GM12878 (cell line): ENCODE measurements around the gene RCVRN. TPM values are rescaled to one million over a fixed set of nuclear protein-coding genes. Genes with fewer than 3 reads are reported as not detected.

Experiments used
- ATAC-seq: fragments of 200-7000 bp; cut with Tn5 transposase; 3 replicates; pipeline ENCODE4 v1.9.1; 2020; ENCODE audit warnings: mild to moderate bottlenecking, moderate library complexity
- BruUV-seq: library from RNA; stranded (reverse); fragments of 400-500 nt; replicated peaks from 2 replicates; lab custom pipeline; 2021; lab: Mats Ljungman, UMichigan
- CTCF ChIA-PET: fragments of 300-600 bp; sonication (Branson Sonifier 250); formaldehyde crosslinking; extraction: SDS; loops from one replicate; lab custom pipeline; 2021; ENCODE audit warnings: inconsistent platforms; lab: Yijun Ruan, JAX
- POLR2A ChIA-PET: fragments of 350-600 bp; formaldehyde crosslinking; extraction: SDS; loops from one replicate; lab custom pipeline; 2021; ENCODE audit warnings: inconsistent platforms; lab: Charles Lee
- RAD21 ChIA-PET: fragments of 300-600 bp; sonication (Branson Sonifier 250); formaldehyde crosslinking; loops from one replicate; lab custom pipeline; 2023; ENCODE audit warnings: antibody characterized with exemption; ENCODE audit not compliant: unreplicated experiment; lab: Charles Lee
- SMC1A ChIA-PET: fragments of 300-600 bp; sonication (Branson Sonifier 250); formaldehyde crosslinking; loops from one replicate; lab custom pipeline; 2023; ENCODE audit not compliant: unreplicated experiment, uncharacterized antibody; lab: Charles Lee
- DNase-seq: peaks from one replicate; pipeline ENCODE4 v3.0.0-alpha.2; 2011; ENCODE audit warnings: low read depth, low spot score
- FAIRE-seq: peaks from 3 replicates; lab custom pipeline; 2011; peaks lifted over from hg19 to GRCh38; lab: Jason Lieb, UNC
- H2AFZ ChIP-seq: 2 replicates; pipeline ENCODE4 v1.6.0; 2011; ENCODE audit warnings: low read depth, low read length, control low read depth; ENCODE audit not compliant: control insufficient read depth
- H3K27ac ChIP-seq: 2 replicates; pipeline ENCODE4 v1.5.1; 2011; ENCODE audit warnings: control low read depth; ENCODE audit not compliant: control insufficient read depth, insufficient read depth
- H3K27me3 ChIP-seq, 2 experiments: replicated peaks in 1 of 2; 2 replicates each; pipeline versions ENCODE4 v1.6.0 to v1.6.1; 2011; ENCODE audit warnings: low read length in 1 of 2; ENCODE audit not compliant: control insufficient read depth in 2 of 2, insufficient read depth in 2 of 2
- H3K36me3 ChIP-seq, 2 experiments: 2 replicates each; pipeline ENCODE4 v1.5.1; 2011; ENCODE audit warnings: low read length in 1 of 2; ENCODE audit not compliant: control insufficient read depth in 2 of 2, insufficient read depth in 2 of 2
- H3K4me1 ChIP-seq: 2 replicates; pipeline ENCODE4 v1.6.1; 2011; ENCODE audit warnings: mild to moderate bottlenecking, low read length, moderate library complexity, mixed read lengths; ENCODE audit not compliant: control insufficient read depth, insufficient read depth
- H3K4me2 ChIP-seq: 2 replicates; pipeline ENCODE4 v1.6.0; 2011; ENCODE audit warnings: control low read depth; ENCODE audit not compliant: control insufficient read depth, insufficient read depth
- H3K4me3 ChIP-seq: fragments of 200-600 bp; sonication (generic); 2 replicates; pipeline ENCODE4 v1.5.1; 2016
- H3K79me2 ChIP-seq: 2 replicates; pipeline ENCODE4 v1.6.0; 2011; ENCODE audit warnings: low read length; ENCODE audit not compliant: control insufficient read depth, insufficient read depth
- H3K9ac ChIP-seq: 2 replicates; pipeline ENCODE4 v1.8.0; 2011; ENCODE audit warnings: low read length, control low read depth, mixed read lengths; ENCODE audit not compliant: control insufficient read depth, insufficient read depth
- H3K9me3 ChIP-seq: replicated peaks from 3 replicates; pipeline ENCODE4 v1.5.1; 2011; ENCODE audit warnings: mild to moderate bottlenecking, low read length; ENCODE audit not compliant: control insufficient read depth, insufficient read depth
- H4K20me1 ChIP-seq: 2 replicates; pipeline ENCODE4 v1.6.0; 2011; ENCODE audit not compliant: control insufficient read depth, insufficient read depth
- DPF2 ChIP-seq: fragments of 450-650 bp; IDR thresholded peaks from 2 replicates; pipeline ENCODE4 v1.6.1; 2017; ENCODE audit warnings: mild to moderate bottlenecking
- RCOR1 ChIP-seq: conservative IDR thresholded peaks from 2 replicates; pipeline ENCODE4 v1.6.1; 2012; ENCODE audit warnings: low read depth, low read length, improper control_type of control experiment
- RELA ChIP-seq: fragments of 450-650 bp; IDR thresholded peaks from 2 replicates; pipeline ENCODE4 v1.8.0; 2014; ENCODE audit warnings: borderline replicate concordance; ENCODE audit not compliant: partially characterized antibody
- TCF3 ChIP-seq: IDR thresholded peaks from 2 replicates; pipeline ENCODE4 v1.6.1; 2012; ENCODE audit warnings: low read depth, mild to moderate bottlenecking, low read length, borderline replicate concordance; ENCODE audit not compliant: insufficient read depth
- ZBED1 ChIP-seq: IDR thresholded peaks from 2 replicates; pipeline ENCODE4 v1.6.1; 2016; ENCODE audit warnings: borderline replicate concordance
- ZNF217 ChIP-seq: fragments of 450-650 bp; IDR thresholded peaks from 2 replicates; pipeline ENCODE4 v1.6.1; 2017; ENCODE audit warnings: antibody characterized with exemption, mild to moderate bottlenecking
- ZNF24 ChIP-seq: fragments of 450-650 bp; IDR thresholded peaks from 2 replicates; pipeline ENCODE4 v1.6.1; 2017; ENCODE audit warnings: antibody characterized with exemption, mild to moderate bottlenecking
- WGBS: methylation state at CpG from one replicate; pipeline ENCODE4 v1.1.6; 2016; ENCODE audit warnings: low lambda C conversion rate; ENCODE audit not compliant: insufficient replicate concordance, insufficient coverage; ENCODE audit errors: missing lambda C conversion rate; 5-methylcytosine and 5-hydroxymethylcytosine counted together
- in situ Hi-C: fragments of 300-500 bp; cut with MboI; formaldehyde crosslinking; loops from 9 replicates; pipeline ENCODE4 v1.14.3; 2018; ENCODE audit warnings: mixed read lengths
- intact Hi-C: fragments of 100-400 bp; cut with micrococcal nuclease; formaldehyde crosslinking; loops from one replicate; pipeline ENCODE4 v1.14.2; 2022; ENCODE audit not compliant: unreplicated experiment
- polyA plus RNA-seq, 11 experiments: library from polyadenylated mRNA; depleted of rRNA in 4 of 11; unstranded in 6 of 11; stranded (reverse) in 5 of 11; fragments of >200 nt; fragmentation: Nextera tagmentation in 4 of 11; fragmentation: Illumina TruSeq in 1 of 11; extraction: Ambion mirVana in 4 of 11; extraction: Trizol in 1 of 11; gene quantifications; 1 replicate in 1 of 11; 2 replicates in 10 of 11; pipeline versions ENCODE4 v1.2.1 to v1.2.3, GENCODE V29; 2011 to 2016; ENCODE audit warnings: inconsistent platforms in 2 of 11, missing spikeins in 2 of 11, low read depth in 1 of 11
- total RNA-seq, 4 experiments: library from RNA; depleted of rRNA in 3 of 4; stranded (reverse); fragments of >200 nt in 3 of 4; fragmentation: Illumina TruSeq in 1 of 4; extraction: Trizol in 1 of 4; gene quantifications; 2 replicates each; pipeline versions ENCODE4 v1.2.1 to v1.2.3, GENCODE V29; 2013 to 2021
- TF ChIP-seq, protein P1 (sequence below): fragments of 450-650 bp; IDR thresholded peaks from 2 replicates; pipeline ENCODE4 v1.6.1; 2017; ENCODE audit warnings: low read depth, mild to moderate bottlenecking, moderate library complexity

RCVRN gene
- total and polyA plus RNA-seq, 10 of the 15 experiments (the other 5 are each of a cell fraction or from before 2014, with no cell fraction given), result 0.07 to 0.23 (median 0.14) TPM; not detected in 6

GRCh38 chr17:9902120-9902519 lies 3.0 kb downstream of the RCVRN start:
- no TSS peak for BruUV-seq
- ChIA-PET POLR2A (no interaction called here), CTCF (interaction anchor here (1.3 kb wide), 1 partner anchor 12 kb away, joined by 4 read pairs; no protein-coding TSS in a partner anchor), RAD21 (no interaction called here), SMC1A (no interaction called here)
- intact Hi-C loops, result no loop called here
- Histone ChIP-seq H3K79me2 (no peaks in the 10 kb centered on the region), H2AFZ (no peak overlapping the region), H3K4me2 (no peak overlapping the region), H3K9me3 (no peaks in the 10 kb centered on the region), H3K9ac (no peak overlapping the region), H3K27me3 (peaks cover 0 to 4% of the 10 kb centered on the region in 2 experiments; a peak in 1 of 4 replicates), H3K4me3 (no peak overlapping the region), H3K4me1 (no peaks in the 10 kb centered on the region), H4K20me1 (no peaks in the 10 kb centered on the region), H3K36me3 (no peaks in the 10 kb centered on the region), H3K27ac (no peak overlapping the region)
- in situ Hi-C loops, result no loop called here
- DNase-seq (no peak), ATAC-seq (no peak), FAIRE-seq (no peak)
- TF ChIP-seq ZNF217 (no peak), RELA (no peak), ZBED1 (no peak), RCOR1 (no peak), TCF3 (no peak), ZNF24 (no peak), DPF2 (no peak)
- TF ChIP-seq, protein P1, sequence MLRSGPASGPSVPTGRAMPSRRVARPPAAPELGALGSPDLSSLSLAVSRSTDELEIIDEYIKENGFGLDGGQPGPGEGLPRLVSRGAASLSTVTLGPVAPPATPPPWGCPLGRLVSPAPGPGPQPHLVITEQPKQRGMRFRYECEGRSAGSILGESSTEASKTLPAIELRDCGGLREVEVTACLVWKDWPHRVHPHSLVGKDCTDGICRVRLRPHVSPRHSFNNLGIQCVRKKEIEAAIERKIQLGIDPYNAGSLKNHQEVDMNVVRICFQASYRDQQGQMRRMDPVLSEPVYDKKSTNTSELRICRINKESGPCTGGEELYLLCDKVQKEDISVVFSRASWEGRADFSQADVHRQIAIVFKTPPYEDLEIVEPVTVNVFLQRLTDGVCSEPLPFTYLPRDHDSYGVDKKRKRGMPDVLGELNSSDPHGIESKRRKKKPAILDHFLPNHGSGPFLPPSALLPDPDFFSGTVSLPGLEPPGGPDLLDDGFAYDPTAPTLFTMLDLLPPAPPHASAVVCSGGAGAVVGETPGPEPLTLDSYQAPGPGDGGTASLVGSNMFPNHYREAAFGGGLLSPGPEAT, result no peak
- WGBS, result 0% methylated on average over 2 of the region's 2 CpGs
